GM12865 (cell line): ENCODE data around the gene RUNX3.

Source experiments
- DNase-seq: peaks from one replicate; pipeline ENCODE4 v3.0.0; 2010; ENCODE audit warnings: low read depth
- H3K4me3 ChIP-seq: 2 replicates; pipeline ENCODE4 v1.5.1; 2011; ENCODE audit warnings: mild to moderate bottlenecking, low read depth, low read length, control low read depth
- TF ChIP-seq, protein P1 (sequence below): IDR thresholded peaks from 2 replicates; pipeline ENCODE4 v1.5.1; 2011; ENCODE audit warnings: low read length, control low read depth, low read depth, inconsistent platforms; ENCODE audit not compliant: insufficient read depth; ENCODE audit errors: missing control alignments

RUNX3 gene

DNA sequence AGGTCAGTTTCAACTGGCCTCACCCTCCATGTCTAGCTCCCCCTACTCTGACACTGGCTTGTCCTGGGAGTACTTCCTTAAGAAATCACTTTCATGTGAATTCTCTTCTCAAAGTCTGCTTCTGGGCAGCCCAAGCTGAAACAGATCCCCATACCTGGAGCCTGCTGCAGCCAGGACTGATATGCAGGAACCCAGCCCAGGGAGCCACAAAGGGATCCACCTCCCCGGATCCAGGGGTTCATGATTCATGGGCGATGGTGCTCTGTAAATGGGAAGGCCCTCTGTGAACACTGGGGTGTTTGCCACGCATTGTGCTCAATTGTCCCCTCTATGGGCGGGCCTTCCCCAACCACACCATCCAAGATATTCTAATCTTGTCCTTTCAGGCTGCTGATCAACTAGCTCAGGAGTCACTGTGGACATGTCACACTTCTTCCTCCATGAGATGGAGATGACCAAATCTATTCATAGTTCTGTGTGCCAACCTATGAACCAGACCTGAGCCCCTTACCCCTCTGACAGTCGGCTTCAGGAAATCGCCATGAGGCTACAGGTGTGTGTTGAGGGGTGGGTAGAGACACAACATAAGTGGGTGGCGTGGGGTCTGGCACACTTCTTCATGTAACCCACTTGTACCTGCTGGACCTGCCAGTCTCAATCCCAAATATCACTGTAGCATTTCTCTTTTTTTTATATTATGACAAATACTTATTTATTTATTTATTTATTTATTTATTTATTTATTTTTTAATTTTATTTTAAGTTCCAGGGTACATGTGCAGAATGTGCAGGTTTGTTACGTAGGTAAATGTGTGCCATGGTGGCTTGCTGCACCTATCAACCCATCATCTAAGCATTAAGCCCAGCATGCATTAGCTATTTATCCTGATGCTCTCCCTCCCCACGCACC lies 41.8 kb downstream of the RUNX3 start:
- no peak for DNase-seq
- TF ChIP-seq, protein P1, sequence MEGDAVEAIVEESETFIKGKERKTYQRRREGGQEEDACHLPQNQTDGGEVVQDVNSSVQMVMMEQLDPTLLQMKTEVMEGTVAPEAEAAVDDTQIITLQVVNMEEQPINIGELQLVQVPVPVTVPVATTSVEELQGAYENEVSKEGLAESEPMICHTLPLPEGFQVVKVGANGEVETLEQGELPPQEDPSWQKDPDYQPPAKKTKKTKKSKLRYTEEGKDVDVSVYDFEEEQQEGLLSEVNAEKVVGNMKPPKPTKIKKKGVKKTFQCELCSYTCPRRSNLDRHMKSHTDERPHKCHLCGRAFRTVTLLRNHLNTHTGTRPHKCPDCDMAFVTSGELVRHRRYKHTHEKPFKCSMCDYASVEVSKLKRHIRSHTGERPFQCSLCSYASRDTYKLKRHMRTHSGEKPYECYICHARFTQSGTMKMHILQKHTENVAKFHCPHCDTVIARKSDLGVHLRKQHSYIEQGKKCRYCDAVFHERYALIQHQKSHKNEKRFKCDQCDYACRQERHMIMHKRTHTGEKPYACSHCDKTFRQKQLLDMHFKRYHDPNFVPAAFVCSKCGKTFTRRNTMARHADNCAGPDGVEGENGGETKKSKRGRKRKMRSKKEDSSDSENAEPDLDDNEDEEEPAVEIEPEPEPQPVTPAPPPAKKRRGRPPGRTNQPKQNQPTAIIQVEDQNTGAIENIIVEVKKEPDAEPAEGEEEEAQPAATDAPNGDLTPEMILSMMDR = no peak

DNA sequence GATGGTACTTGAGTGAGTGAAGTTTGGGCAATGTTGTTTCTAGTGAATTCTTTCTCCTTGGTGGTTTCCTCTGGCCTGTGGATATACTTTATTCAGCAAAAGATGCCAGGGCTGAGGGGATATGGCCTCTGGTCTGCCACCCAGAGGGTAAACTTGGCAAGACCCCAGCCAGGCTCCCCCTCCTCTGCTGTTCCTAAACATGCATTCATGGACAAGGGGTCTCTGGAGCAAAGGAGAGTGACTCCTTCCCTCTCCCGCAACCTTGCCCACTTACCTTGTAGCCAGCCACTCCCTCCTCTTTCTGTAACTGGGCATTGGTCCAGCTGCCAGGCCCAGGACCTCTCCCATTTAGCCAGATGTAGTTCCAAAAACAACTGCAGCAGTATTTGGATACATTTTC lies 43.8 kb downstream of the RUNX3 start:
- no peak for DNase-seq
- TF ChIP-seq, protein P1 = no peak
- no peak overlapping the region for H3K4me3 ChIP-seq

More for the DNA sequence above, 41.8 kb downstream of the RUNX3 start:
- H3K4me3 ChIP-seq = no peak overlapping the region

DNA sequence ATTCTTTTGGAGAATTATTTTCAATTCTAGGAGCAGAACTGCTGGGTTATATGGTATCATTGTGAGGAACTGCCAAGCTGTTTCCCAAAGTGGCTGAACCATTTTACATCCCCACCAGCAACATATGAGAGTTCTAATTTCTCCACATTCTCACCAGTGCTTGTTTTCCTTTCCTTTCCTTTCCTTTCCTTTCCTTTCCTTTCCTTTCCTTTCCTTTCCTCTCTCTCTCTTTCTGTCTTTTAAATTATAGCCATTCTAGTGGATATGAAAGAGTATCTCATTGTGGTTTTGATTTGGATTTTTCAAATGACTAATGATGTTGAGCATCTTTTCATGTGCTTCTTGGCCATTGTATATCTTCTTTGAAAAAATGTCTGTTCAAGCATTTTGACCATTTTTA lies 45.3 kb downstream of the RUNX3 start:
- no peak for DNase-seq
- TF ChIP-seq, protein P1 = no peak
- H3K4me3 ChIP-seq = no peak overlapping the region

DNA sequence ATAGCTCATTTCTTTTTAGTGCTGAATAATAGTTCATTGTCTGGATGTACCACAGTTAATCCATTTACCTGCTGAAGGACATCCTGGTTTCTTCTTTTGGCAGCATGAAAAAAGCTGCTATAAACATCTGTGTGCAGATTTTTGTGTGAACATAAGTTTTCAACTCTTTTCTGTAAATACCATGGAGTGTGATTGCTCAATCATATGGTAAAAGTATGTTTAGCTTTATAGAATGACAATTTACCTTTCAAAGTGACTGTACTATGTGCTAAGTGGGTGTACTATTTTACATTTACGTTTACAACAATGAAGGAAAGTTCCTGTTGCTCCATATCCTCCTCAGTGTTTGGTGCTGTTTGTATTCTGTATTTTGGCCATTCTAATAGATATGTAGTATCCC lies 49.0 kb downstream of the RUNX3 start:
- TF ChIP-seq, protein P1 = no peak
- DNase-seq = no peak

DNA sequence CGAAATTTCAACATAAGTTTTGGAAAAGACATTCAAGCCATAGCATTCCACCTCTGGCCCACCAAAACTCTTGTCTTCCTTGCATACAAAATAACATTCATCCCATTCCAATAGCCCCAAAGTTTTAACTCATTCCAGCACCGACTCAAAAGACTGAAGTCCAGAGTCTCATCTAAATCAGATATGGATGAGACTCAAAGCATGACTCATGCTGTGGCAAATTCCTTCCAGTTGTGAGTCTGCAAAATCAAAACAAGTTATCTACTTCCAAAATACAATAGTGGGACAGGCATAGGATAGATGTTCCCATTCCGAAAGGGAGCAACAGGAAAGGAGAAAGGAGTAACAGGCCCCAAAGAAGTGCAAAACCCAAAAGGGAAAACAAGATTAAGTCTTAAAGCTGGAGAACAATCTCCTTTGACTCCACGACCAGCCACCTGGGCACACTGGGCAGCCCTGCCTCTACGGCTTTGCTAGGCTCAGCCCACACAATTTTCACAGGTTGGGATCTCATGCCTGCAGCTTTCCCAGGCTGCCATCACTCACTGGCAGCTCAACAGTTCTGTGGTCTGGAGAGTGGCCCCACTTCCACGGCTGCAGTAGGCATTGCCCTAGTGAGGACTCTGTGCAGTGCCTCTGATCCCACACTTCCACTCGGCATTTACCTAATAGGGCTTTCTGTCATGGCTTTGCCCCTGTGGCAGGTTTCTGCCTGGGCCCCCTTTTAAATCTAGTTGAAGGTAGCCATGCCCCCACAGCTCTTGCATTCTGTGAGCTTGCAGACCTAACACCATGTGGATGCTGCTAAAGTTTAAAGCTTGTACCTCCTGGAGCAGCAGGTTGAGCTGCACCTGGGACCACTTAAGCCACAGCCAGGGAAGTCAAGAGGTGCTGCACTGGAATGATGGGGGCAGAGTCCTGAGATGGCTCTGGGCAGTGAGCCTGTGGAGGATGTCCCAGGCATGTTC lies 51.0 kb downstream of the RUNX3 start:
- DNase-seq = no peak
- no peak overlapping the region for H3K4me3 ChIP-seq
- TF ChIP-seq, protein P1 = no peak

More for the DNA sequence above, 49.0 kb downstream of the RUNX3 start:
- no peak overlapping the region for H3K4me3 ChIP-seq

DNA sequence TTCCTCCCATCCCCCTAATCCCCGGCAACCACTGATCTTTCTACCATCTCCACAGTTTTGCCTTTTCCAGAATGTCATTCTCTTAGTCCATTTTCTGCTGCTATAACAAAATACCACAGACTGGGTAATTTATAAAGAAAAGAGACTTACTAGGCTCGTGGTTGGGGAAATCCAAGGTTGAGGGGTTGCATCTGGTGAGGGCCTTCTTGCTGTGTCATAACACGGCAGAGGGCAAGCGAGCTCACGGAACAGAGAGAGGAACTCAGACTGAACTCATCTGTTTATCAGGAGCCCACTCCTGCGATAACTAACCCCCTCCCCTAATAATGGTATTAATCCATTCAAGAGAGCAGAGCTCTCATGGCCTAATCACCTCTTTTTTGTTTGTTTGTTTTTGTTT lies 52.0 kb downstream of the RUNX3 start:
- H3K4me3 ChIP-seq = no peak overlapping the region
- TF ChIP-seq, protein P1 = no peak
- DNase-seq = peak; percentile 27
